Activated naive CD8-positive, alpha-beta T cell (primary cell): ENCODE results near the gene PTTG1IP.

Source experiments
- H3K27ac Mint-ChIP-seq: one replicate; pipeline ENCODE4 v1.8.0; 2021; ENCODE audit warnings: mixed read lengths
- H3K27me3 Mint-ChIP-seq: one replicate; pipeline ENCODE4 v1.8.0; 2021; ENCODE audit warnings: mixed read lengths
- H3K36me3 Mint-ChIP-seq: one replicate; pipeline ENCODE4 v1.8.0; 2021; ENCODE audit warnings: mixed read lengths
- H3K4me1 Mint-ChIP-seq: one replicate; pipeline ENCODE4 v1.8.0; 2021; ENCODE audit warnings: low read depth, mixed read lengths
- H3K4me3 Mint-ChIP-seq: one replicate; pipeline ENCODE4 v1.8.0; 2021; ENCODE audit warnings: mild to moderate bottlenecking, mixed read lengths
- H3K9me3 Mint-ChIP-seq: one replicate; pipeline ENCODE4 v1.8.0; 2021; ENCODE audit warnings: low read depth, mixed read lengths

PTTG1IP gene

GRCh38 chr21:44893948-44894656 is 20.6 kb upstream of the PTTG1IP start:
- no peaks in the 10 kb centered on the region for H3K9me3 Mint-ChIP-seq
- H3K27ac Mint-ChIP-seq, result peak overlapping the region; percentile 72
- no peak overlapping the region for H3K4me3 Mint-ChIP-seq
- no peaks in the 10 kb centered on the region for H3K36me3 Mint-ChIP-seq
- H3K4me1 Mint-ChIP-seq, result peaks cover 16% of the 10 kb centered on the region
- H3K27me3 Mint-ChIP-seq, result no peaks in the 10 kb centered on the region

GRCh38 chr21:44893278-44893556 is 19.7 kb upstream of the PTTG1IP start:
- peaks cover 12% of the 10 kb centered on the region for H3K4me1 Mint-ChIP-seq

GRCh38 chr21:44892536-44893277 is 19.2 kb upstream of the PTTG1IP start:
- Mint-ChIP-seq H3K36me3 (no peaks in the 10 kb centered on the region), H3K4me3 (no peak overlapping the region), H3K27ac (peak overlapping the region; percentile 46), H3K4me1 (peaks cover 12% of the 10 kb centered on the region), H3K9me3 (no peaks in the 10 kb centered on the region), H3K27me3 (no peaks in the 10 kb centered on the region)

More at GRCh38 chr21:44893278-44893556, 19.7 kb upstream of the PTTG1IP start:
- Mint-ChIP-seq H3K27me3 (no peaks in the 10 kb centered on the region), H3K27ac (no peak overlapping the region), H3K36me3 (no peaks in the 10 kb centered on the region), H3K4me3 (no peak overlapping the region), H3K9me3 (no peaks in the 10 kb centered on the region)

- H3K4me1 Mint-ChIP-seq, result peaks cover 12% of the 10 kb centered on the region
- no peaks in the 10 kb centered on the region for H3K27me3 Mint-ChIP-seq
- H3K9me3 Mint-ChIP-seq, result no peaks in the 10 kb centered on the region
- H3K4me3 Mint-ChIP-seq, result no peak overlapping the region
- no peaks in the 10 kb centered on the region for H3K36me3 Mint-ChIP-seq
- H3K27ac Mint-ChIP-seq, result no peak overlapping the region
Measured at GRCh38 chr21:44892095-44892494, 18.6 kb upstream of the PTTG1IP start.

- no peak overlapping the region for H3K4me3 Mint-ChIP-seq
- no peak overlapping the region for H3K27ac Mint-ChIP-seq
- H3K27me3 Mint-ChIP-seq, result no peaks in the 10 kb centered on the region
- no peaks in the 10 kb centered on the region for H3K36me3 Mint-ChIP-seq
- no peaks in the 10 kb centered on the region for H3K9me3 Mint-ChIP-seq
- H3K4me1 Mint-ChIP-seq, result peaks cover 12% of the 10 kb centered on the region
Measured at GRCh38 chr21:44891631-44892031, 18.1 kb upstream of the PTTG1IP start.

GRCh38 chr21:44890961-44891541 is 17.6 kb upstream of the PTTG1IP start:
- no peak overlapping the region for H3K4me3 Mint-ChIP-seq
- H3K9me3 Mint-ChIP-seq, result no peaks in the 10 kb centered on the region
- H3K27me3 Mint-ChIP-seq, result no peaks in the 10 kb centered on the region
- H3K36me3 Mint-ChIP-seq, result no peaks in the 10 kb centered on the region
- peaks cover 12% of the 10 kb centered on the region for H3K4me1 Mint-ChIP-seq
- no peak overlapping the region for H3K27ac Mint-ChIP-seq

GRCh38 chr21:44890338-44890931 is 16.9 kb upstream of the PTTG1IP start:
- H3K36me3 Mint-ChIP-seq, result no peaks in the 10 kb centered on the region
- H3K9me3 Mint-ChIP-seq, result no peaks in the 10 kb centered on the region
- no peak overlapping the region for H3K27ac Mint-ChIP-seq

GRCh38 chr21:44889625-44890337 is 16.3 kb upstream of the PTTG1IP start:
- Mint-ChIP-seq H3K27me3 (no peaks in the 10 kb centered on the region), H3K4me1 (peaks cover 12% of the 10 kb centered on the region), H3K27ac (no peak overlapping the region), H3K9me3 (no peaks in the 10 kb centered on the region), H3K36me3 (no peaks in the 10 kb centered on the region), H3K4me3 (no peak overlapping the region)

More at GRCh38 chr21:44890338-44890931, 16.9 kb upstream of the PTTG1IP start:
- no peaks in the 10 kb centered on the region for H3K27me3 Mint-ChIP-seq
- H3K4me1 Mint-ChIP-seq, result peaks cover 12% of the 10 kb centered on the region
- H3K4me3 Mint-ChIP-seq, result no peak overlapping the region

GRCh38 chr21:44888581-44889550 is 15.4 kb upstream of the PTTG1IP start:
- H3K27ac Mint-ChIP-seq, result no peak overlapping the region
- H3K4me3 Mint-ChIP-seq, result no peak overlapping the region
- H3K36me3 Mint-ChIP-seq, result no peaks in the 10 kb centered on the region
- no peaks in the 10 kb centered on the region for H3K9me3 Mint-ChIP-seq
- H3K4me1 Mint-ChIP-seq, result peaks cover 11% of the 10 kb centered on the region
- no peaks in the 10 kb centered on the region for H3K27me3 Mint-ChIP-seq

GRCh38 chr21:44887807-44888580 is 14.5 kb upstream of the PTTG1IP start:
- Mint-ChIP-seq H3K4me1 (peaks cover 7% of the 10 kb centered on the region), H3K27ac (no peak overlapping the region), H3K36me3 (no peaks in the 10 kb centered on the region), H3K9me3 (no peaks in the 10 kb centered on the region), H3K4me3 (no peak overlapping the region), H3K27me3 (no peaks in the 10 kb centered on the region)

- Mint-ChIP-seq H3K27me3 (no peaks in the 10 kb centered on the region), H3K27ac (no peak overlapping the region), H3K36me3 (no peaks in the 10 kb centered on the region), H3K4me3 (no peak overlapping the region), H3K4me1 (peaks cover 4% of the 10 kb centered on the region), H3K9me3 (no peaks in the 10 kb centered on the region)
Measured at GRCh38 chr21:44887126-44887806, 13.8 kb upstream of the PTTG1IP start.

- Mint-ChIP-seq H3K36me3 (no peaks in the 10 kb centered on the region), H3K27ac (peak overlapping the region; percentile 50), H3K27me3 (no peaks in the 10 kb centered on the region), H3K9me3 (no peaks in the 10 kb centered on the region), H3K4me3 (no peak overlapping the region), H3K4me1 (peaks cover 10% of the 10 kb centered on the region)
Measured at GRCh38 chr21:44886113-44887075, 12.9 kb upstream of the PTTG1IP start.
